Stimulated activated CD8-positive, alpha-beta memory T cell treated with anti-CD3 and anti-CD28 coated beads, Interleukin-12 subunit alpha, Interleukin-12 subunit beta, amount 100 ng/mL, for 4 hours (primary cell): ENCODE data around the gene PCGF5.
A peak's percentile ranks its signal among the peaks of the same experiment; 100 is the strongest.
"Not testable (repeated sequence)": the region's sequence is repeated elsewhere in the genome, so short reads cannot be mapped to it uniquely, and the experiment has no call there.

Experiments
- DNase-seq: peaks from one replicate; pipeline ENCODE4 v3.0.0-alpha.2; 2020; ENCODE audit warnings: low read depth

The PCGF5 gene

DNA sequence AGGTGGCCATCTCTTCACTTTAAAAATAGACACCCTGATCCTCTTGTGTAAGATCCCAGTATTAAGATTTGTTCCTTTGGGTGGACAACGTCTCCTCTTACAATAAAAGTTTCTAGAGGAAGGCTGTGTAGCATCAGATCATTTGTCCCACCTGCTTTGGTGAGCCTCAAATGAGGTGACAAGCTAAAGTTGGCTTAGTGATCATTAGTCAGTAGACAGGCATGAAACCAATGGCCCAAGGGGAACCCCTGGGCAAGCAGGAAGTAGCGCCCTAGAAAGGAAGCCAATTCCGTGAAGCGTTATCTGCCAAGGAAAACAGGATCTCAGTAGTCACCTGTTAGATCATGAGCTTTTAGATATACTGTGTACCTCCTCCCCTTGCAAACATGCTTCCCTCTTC, 66.8 kb downstream of the PCGF5 start:
- no peak for DNase-seq

DNA sequence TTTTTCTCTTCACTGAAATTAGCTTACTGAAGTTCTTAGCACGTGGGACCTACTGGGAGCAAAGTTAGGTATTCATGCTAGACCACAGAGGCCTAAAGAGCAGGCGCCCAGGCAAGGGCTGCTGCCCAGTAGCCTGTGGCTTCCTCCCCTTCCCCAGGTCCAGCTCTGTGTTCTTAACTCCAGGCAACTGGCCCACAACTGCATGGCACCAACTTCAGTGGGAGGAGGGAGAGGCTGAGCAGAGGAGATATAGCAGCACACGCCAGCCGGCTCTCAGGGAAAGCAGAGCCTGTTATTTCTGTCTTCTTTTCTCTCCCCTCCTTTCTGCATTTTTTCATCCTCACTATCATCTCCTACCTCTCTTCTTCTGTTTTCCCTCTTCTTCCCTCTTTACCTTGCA, 67.4 kb downstream of the PCGF5 start:
- no peak for DNase-seq

- DNase-seq: no peak
Measured at GRCh38 chr10:91289305-91289704, 68.8 kb downstream of the PCGF5 start.

GRCh38 chr10:91290607-91291006, 70.1 kb downstream of the PCGF5 start:
- DNase-seq: no peak

- DNase-seq: no peak
Measured at GRCh38 chr10:91294134-91294906, 73.9 kb downstream of the PCGF5 start.

DNA sequence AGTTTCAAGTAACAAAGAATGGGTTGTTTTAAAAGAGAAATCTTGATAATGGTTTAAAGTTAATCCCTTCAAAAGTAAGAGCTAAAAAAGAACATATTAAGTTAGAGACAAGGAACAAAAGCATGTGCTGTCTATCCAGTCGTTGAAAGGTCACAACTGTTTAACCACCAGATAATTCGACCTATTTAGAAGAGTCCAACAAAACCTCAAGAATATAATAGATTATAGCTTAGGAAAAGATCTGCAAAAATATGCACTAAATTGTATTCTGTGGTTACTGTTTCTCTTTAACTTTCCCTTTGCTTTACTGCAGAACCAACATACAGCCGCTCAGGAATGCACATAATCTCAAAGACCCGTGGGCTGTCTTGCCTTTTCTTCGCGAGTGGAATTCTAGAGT, 74.9 kb downstream of the PCGF5 start:
- DNase-seq: no peak

GRCh38 chr10:91296471-91296870, 76.0 kb downstream of the PCGF5 start:
- no peak for DNase-seq

DNA sequence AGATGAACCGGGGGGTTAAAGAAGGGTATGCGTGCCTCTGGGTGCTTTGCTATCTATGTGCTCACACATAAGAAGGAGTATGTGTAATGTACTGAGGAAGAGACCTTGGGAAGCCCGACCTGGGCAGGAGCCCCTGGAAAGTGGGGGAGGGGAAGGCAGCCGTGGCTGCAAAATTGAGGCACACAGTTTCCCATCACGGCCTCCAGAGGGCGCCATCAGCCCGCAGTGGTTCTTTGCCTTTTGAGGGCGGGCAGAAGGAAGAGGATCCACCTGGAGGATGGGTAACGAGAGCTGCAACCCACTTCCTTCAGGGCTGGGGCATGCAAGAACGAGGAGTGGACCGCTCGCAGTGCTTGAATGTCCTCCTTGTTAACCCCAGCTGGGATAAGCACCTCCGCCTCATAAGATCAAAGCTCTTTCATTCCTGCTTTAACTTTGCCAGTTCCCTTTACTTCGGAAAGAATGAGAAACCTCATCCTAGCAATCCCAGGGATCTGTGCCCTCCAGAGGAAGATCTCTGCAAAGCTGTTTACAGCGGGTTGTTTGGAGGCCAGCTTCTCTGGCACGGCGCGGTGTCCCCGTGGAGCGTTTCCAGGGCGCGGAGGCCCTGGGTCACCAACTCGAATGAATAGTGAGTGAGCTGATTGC, 77.9 kb downstream of the PCGF5 start:
- peak; percentile 52 for DNase-seq

- DNase-seq: no peak
Measured at GRCh38 chr10:91299999-91300575, 79.6 kb downstream of the PCGF5 start.

- not testable (repeated sequence) for DNase-seq
Measured at GRCh38 chr10:91302946-91303345, 82.5 kb downstream of the PCGF5 start.

DNA sequence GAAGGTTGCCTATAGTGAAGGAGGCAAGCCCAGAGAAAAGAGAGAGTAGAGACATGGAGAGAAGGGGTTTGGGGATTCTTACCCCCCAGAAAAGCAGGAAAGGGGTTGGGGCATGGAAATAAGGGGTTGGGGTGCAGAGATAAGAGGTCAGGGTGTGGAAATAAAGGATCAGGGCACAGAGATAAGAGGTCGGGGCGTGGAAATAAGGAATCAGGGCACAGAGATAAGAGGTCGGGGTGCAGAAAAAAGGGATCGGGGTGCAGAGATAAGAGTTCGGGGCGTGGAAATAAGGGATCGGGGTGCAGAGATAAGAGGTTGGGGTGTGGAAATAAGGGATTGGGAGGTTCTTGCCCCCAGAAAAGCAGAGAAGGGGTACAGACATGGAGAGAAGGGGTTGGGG, 85.5 kb downstream of the PCGF5 start:
- not testable (repeated sequence) for DNase-seq

DNA sequence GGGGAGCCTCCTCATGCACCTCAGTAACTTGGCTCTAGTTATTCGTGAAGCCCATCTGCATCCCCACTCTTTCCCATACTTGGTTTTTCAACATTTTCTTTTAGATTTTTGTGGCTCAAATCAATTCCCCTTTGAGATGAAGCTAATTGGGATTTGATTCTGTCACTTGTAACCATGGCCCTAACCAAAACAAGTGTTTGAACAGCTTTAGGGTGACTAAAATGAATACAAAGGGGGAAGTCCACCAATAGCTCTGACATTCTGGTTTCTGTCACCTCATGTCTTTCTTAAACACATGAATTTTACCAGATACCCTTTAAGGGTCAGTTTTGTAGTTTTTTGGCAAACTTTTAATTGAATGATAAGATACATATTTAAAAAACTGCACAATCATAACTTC, 87.0 kb downstream of the PCGF5 start:
- DNase-seq: no peak

DNA sequence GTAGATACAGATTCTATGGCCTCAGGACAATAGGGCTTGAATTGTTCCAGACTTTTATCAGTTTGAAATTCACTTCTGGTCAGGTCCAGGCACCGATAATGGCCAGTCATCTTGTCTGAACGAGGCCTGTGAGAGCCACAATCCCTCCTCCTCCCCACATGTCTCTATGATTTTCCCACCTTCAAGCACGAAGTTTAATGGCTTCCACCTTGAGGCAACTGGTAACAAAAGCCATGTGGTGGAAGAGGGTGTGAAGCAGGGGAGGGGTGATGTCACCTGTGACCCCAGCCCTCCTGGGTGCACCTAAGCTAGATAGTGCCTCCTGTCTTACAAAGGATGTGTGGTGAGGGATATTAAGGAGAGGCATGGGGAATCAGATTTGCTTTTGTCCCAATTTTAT, 89.2 kb downstream of the PCGF5 start:
- no peak for DNase-seq

DNA sequence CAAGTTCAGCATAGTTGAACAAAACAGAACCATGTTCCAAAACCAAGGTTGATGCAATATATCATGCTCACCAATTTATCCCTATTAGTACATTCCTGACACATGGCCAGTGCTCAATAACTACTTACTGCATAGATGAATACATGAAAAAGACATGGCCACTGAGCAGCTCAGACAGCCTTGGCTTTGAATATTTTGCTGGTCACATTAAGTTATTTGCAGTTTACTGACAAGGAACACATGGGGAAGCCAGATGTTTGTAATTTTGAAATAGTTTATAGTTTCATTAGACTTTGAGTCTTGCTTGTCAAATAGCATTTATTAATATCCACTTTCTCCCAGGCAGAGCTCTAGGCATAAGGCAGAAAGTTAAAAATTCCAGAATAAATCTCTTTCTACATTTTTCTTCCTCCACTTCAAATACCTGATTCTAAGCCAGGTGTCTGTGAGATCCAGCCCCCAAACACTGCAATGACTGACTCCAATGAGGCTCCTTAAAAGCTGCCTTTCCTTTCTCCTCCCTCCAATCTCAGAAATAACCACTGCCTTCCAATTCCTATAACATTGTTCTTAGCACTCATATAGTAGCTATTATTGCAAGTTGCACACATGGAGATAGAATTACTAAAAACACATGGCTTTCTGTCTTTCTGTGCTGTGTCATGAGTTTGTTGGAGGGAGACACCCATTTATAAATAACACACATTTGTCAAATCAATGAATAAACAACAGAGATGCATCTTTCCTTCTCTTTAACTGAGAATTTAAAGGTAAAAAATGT, 91.3 kb downstream of the PCGF5 start:
- DNase-seq: no peak

DNA sequence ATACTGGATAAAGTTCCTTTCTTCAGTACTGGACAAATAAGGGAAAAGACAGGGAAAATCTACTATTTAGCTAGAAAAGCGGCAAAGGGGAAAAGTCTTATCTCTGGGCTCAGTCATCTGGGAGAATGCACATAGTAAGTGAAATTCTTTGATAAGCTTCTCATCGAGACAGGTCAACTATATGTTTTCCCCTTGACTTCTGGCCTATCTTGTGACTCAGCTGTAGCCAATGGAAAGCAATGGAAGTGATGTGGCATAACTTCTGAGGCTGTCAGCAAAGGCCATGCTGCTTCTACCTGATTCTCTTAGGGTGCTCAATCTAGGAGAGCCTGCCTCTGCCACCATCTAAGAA, 91.9 kb downstream of the PCGF5 start:
- DNase-seq: no peak

DNA sequence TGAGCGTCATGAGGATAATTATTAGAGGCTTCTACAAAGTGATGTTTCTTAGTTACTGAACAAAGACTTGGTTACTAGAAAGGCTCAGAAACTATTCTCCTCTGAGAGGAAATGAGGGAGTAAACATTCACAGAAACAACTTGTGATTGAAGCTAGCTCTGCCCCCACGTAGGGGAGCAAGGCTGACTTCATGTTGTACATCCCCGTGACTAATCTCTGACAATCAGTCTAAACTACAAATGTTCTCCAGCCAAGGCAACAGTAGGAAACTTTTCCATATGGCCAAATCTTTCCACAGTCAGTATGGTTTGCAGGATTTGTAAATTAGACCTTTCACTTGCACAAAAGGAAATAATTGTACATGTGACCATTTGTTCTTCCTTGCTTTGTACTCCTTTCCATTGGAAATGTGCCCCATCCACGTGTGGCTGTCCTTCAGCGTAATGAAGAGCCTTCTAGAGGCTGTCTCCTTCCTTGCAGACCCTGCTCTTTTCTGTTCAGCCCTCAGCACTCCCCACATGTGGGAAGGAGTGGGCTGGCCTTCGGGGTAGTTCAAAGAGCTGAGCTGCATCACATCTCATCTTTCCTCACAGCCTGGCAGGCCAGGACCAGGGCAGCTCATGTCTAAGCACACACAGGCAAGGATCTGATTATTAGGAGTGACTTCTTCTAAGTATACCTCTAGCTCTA, 93.5 kb downstream of the PCGF5 start:
- no peak for DNase-seq

GRCh38 chr10:91316486-91316885, 96.0 kb downstream of the PCGF5 start:
- DNase-seq: no peak

DNA sequence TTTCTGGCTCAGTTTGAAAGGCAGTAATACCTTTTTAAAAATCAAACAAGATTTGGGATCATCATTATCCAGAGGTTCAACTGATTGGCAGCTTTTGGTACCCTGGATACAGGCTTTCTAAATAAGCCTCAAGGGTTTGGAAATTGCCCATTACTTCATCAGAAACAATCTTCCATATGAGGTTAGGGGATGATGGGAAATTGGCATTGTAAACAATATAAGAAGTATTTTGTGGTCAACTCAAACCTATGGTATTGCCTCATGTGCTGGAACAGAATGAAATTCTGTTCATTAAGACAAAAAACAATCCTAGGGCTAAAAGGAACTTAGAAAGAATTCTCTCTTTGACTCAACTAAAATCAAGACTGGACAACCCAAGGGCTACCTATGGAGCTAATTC, 97.1 kb downstream of the PCGF5 start:
- DNase-seq: no peak

GRCh38 chr10:91319336-91319735, 98.9 kb downstream of the PCGF5 start:
- no peak for DNase-seq

- DNase-seq: not testable (repeated sequence)
Measured at GRCh38 chr10:91323293-91323905, 102.9 kb downstream of the PCGF5 start.

DNA sequence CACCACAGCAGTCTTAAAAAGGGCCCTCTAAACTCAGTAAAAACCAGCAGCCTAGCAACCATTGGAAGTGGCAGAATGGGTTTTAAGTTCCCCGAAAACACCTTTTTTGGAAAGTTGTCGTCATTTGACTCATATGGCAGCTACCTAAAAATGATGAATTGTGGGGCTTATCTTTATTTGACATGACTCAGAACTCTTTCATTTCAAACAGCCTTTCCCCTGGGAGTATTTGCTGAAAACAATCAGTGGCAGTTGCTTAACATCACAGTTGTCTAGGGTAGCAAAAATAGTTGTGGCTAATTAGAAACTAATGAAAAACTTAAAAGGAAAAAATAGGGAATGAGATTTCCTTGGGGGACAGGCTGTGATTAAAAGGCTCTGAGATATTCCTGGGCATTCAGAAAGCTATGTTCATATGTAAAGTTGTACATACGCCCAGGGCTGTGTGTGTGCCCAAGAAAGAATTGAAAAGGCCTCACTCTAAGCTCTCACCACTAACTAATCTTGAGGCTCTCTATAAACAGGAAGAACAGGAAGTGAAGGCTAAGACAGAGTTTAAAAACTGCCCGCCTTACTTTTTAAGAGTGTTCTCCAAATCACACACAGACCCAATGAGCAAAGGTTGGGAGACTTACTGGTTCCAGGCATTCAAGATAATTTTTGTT, 108.0 kb downstream of the PCGF5 start:
- no peak for DNase-seq
